Endothelial cell of umbilical vein (primary cell): Measurements from ENCODE around the gene CAMTA1.
A peak's percentile ranks its signal among the peaks of the same experiment; 100 is the strongest.

Experiments used
- CTCF ChIP-seq, 2 donors: IDR thresholded peaks; 1 replicate in 1 of 2; 2 replicates in 1 of 2; pipeline ENCODE4 v1.5.1; 2011; ENCODE audit warnings: low read length in 2 of 2, mild to moderate bottlenecking in 2 of 2, moderate library complexity in 2 of 2, control low read depth in 1 of 2, inconsistent platforms in 1 of 2, low read depth in 1 of 2; ENCODE audit not compliant: insufficient read depth in 1 of 2; ENCODE audit errors: extremely low read depth in 1 of 2
- EZH2 ChIP-seq: IDR thresholded peaks from 2 replicates; pipeline ENCODE4 v1.6.1; 2012; ENCODE audit warnings: borderline replicate concordance, low read depth, mild to moderate bottlenecking, moderate library complexity, low read length, inconsistent platforms; ENCODE audit not compliant: severe bottlenecking
- FOS ChIP-seq: IDR thresholded peaks from 2 replicates; pipeline ENCODE4 v1.6.1; 2011; ENCODE audit warnings: mild to moderate bottlenecking, low read length, moderate library complexity, borderline replicate concordance; ENCODE audit not compliant: insufficient read depth
- GATA2 ChIP-seq: IDR thresholded peaks from 2 replicates; pipeline ENCODE4 v1.7.0; 2011; ENCODE audit warnings: low read depth, mild to moderate bottlenecking, moderate library complexity, mixed read lengths, low read length; ENCODE audit not compliant: insufficient read length, insufficient read depth
- MAX ChIP-seq: IDR thresholded peaks from 2 replicates; pipeline ENCODE4 v1.6.1; 2011; ENCODE audit not compliant: insufficient read depth, insufficient read length
- MYC ChIP-seq: IDR thresholded peaks from one replicate; pipeline ENCODE4 v1.6.1; 2011; ENCODE audit warnings: mild to moderate bottlenecking, low read depth, low read length
- POLR2A ChIP-seq: IDR thresholded peaks from 2 replicates; pipeline ENCODE4 v1.6.1; 2012; ENCODE audit warnings: low read depth, mild to moderate bottlenecking, control low read depth, low read length
- POLR2AphosphoS5 ChIP-seq: IDR thresholded peaks from 2 replicates; pipeline ENCODE4 v1.6.1; 2012; ENCODE audit warnings: low read depth, mild to moderate bottlenecking, control low read depth, low read length, moderate library complexity; ENCODE audit not compliant: insufficient read depth

- TF ChIP-seq POLR2A, result no peak
- TF ChIP-seq CTCF (IDR thresholded peaks at IDR 0.05; ENCODE audit: extremely low read depth in 1 of 2, insufficient read depth in 1 of 2, low read depth in 1 of 2, low read length in 2 of 2), result no peak
- peak; percentile 12 for TF ChIP-seq POLR2AphosphoS5
- TF ChIP-seq MYC, result no peak
- TF ChIP-seq MAX, result no peak
- TF ChIP-seq EZH2, result no peak
- no peak for TF ChIP-seq GATA2
- peak; percentile 76 for TF ChIP-seq FOS
These were observed 764.3 kb downstream of the CAMTA1 start for GRCh38 chr1:7549277-7550161.
